ENCODE data around the gene RBMS3. TPM values are rescaled to one million over a fixed set of nuclear protein-coding genes. Genes with fewer than 3 reads are reported as not detected.
"Not testable (repeated sequence)": the region's sequence is repeated elsewhere in the genome, so short reads cannot be mapped to it uniquely, and the experiment has no call there.

Gene RBMS3
- total and polyA plus RNA-seq, 4 donors: 29.1 to 86.7 (median 58.1) TPM

DNA sequence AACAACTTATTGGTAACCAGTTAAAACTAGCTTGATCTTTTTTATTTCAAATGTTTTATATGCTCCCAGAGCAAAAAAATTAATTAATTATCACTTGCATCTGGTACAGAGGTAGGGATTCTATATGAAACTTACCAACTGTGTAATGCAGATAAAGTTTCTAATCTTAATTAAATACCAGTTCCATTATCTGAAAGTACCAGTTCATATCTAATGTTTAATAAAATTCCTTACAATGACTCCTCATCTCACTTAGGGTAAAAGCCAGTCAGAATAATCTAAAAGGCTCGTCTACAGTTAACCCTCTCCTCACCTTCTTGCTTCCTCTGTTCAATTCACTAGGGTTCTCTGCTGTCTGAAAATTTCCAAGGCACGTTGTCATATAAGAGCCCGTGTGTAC is 384.8 kb downstream of the RBMS3 start:
- Histone ChIP-seq H3K27me3 (ENCODE audit: control insufficient read depth, insufficient read depth, low read length) (no peaks in the 10 kb centered on the region), H3K9me3 (ENCODE audit: control insufficient read depth, insufficient read depth, low read length) (no peaks in the 10 kb centered on the region), H3K36me3 (ENCODE audit: control insufficient read depth, insufficient read depth, low read length) (no peaks in the 10 kb centered on the region), H3K4me1 (ENCODE audit: control insufficient read depth, insufficient read depth, low read length) (no peaks in the 10 kb centered on the region), H3K4me3 (ENCODE audit: low read depth, low read length) (no peak overlapping the region), H3K27ac (ENCODE audit: low read depth, low read length) (no peak overlapping the region)
- 67% methylated on average over 3 of the region's 3 CpGs for WGBS (ENCODE audit: insufficient coverage)
- no peak for DNase-seq (ENCODE audit: low read depth in 4 of 6, low spot score in 6 of 6)

DNA sequence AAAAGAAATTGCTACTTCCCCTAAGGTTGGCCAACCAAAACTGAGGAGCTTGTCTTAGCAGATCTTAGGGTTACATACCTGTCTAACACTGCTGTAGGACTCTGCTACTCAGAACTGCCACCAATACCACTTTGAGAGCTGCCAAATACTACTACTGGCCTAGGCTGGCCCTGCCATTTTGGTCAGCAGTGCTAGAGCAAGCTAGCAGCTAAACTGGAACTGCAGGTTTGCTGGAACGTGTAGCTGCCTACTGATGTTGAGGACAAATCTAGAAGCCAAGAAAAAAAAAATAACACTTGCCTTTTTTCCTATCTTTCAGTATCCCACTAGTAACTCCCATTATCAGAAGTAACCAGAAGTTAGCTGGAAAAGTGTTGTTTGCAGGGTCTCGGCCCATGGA is 387.4 kb downstream of the RBMS3 start:
- Histone ChIP-seq H3K4me3 (ENCODE audit: low read depth, low read length) (no peak overlapping the region), H3K9me3 (ENCODE audit: control insufficient read depth, insufficient read depth, low read length) (no peaks in the 10 kb centered on the region), H3K27me3 (ENCODE audit: control insufficient read depth, insufficient read depth, low read length) (no peaks in the 10 kb centered on the region), H3K4me1 (ENCODE audit: control insufficient read depth, insufficient read depth, low read length) (no peaks in the 10 kb centered on the region), H3K27ac (ENCODE audit: low read depth, low read length) (no peak overlapping the region), H3K36me3 (ENCODE audit: control insufficient read depth, insufficient read depth, low read length) (no peaks in the 10 kb centered on the region)
- DNase-seq (ENCODE audit: low read depth in 4 of 6, low spot score in 6 of 6): no peak
- WGBS (ENCODE audit: insufficient coverage): 100% methylated on average over 1 of the region's 2 CpGs

GRCh38 chr3:29668728-29669127 is 387.9 kb downstream of the RBMS3 start:
- no peaks in the 10 kb centered on the region for H3K9me3 ChIP-seq (ENCODE audit: control insufficient read depth, insufficient read depth, low read length)

GRCh38 chr3:29670476-29670875 is 389.6 kb downstream of the RBMS3 start:
- not testable (repeated sequence) for H3K36me3 ChIP-seq (ENCODE audit: control insufficient read depth, insufficient read depth, low read length); H3K4me1 ChIP-seq (ENCODE audit: control insufficient read depth, insufficient read depth, low read length); H3K27ac ChIP-seq (ENCODE audit: low read depth, low read length); H3K9me3 ChIP-seq (ENCODE audit: control insufficient read depth, insufficient read depth, low read length); H3K27me3 ChIP-seq (ENCODE audit: control insufficient read depth, insufficient read depth, low read length); DNase-seq (ENCODE audit: low read depth in 4 of 6, low spot score in 6 of 6); H3K4me3 ChIP-seq (ENCODE audit: low read depth, low read length)
- 96% methylated on average over 7 of the region's 7 CpGs for WGBS (ENCODE audit: insufficient coverage)

More at GRCh38 chr3:29668728-29669127, 387.9 kb downstream of the RBMS3 start:
- Histone ChIP-seq H3K4me1 (ENCODE audit: control insufficient read depth, insufficient read depth, low read length) (no peaks in the 10 kb centered on the region), H3K27ac (ENCODE audit: low read depth, low read length) (no peak overlapping the region), H3K36me3 (ENCODE audit: control insufficient read depth, insufficient read depth, low read length) (no peaks in the 10 kb centered on the region), H3K27me3 (ENCODE audit: control insufficient read depth, insufficient read depth, low read length) (no peaks in the 10 kb centered on the region), H3K4me3 (ENCODE audit: low read depth, low read length) (no peak overlapping the region)
- 78% methylated on average over 1 of the region's 2 CpGs for WGBS (ENCODE audit: insufficient coverage)
- DNase-seq (ENCODE audit: low read depth in 4 of 6, low spot score in 6 of 6): no peak

GRCh38 chr3:29677421-29677820 is 396.6 kb downstream of the RBMS3 start:
- DNase-seq (ENCODE audit: low read depth in 4 of 6, low spot score in 6 of 6): no peak
- no CpG with 5 or more reads among the region's 1 CpG for WGBS (ENCODE audit: insufficient coverage)
- no peak overlapping the region for H3K4me3 ChIP-seq (ENCODE audit: low read depth, low read length)
- H3K27me3 ChIP-seq (ENCODE audit: control insufficient read depth, insufficient read depth, low read length): no peaks in the 10 kb centered on the region
- no peak overlapping the region for H3K27ac ChIP-seq (ENCODE audit: low read depth, low read length)
- H3K9me3 ChIP-seq (ENCODE audit: control insufficient read depth, insufficient read depth, low read length): no peaks in the 10 kb centered on the region
- H3K4me1 ChIP-seq (ENCODE audit: control insufficient read depth, insufficient read depth, low read length): no peaks in the 10 kb centered on the region
- no peaks in the 10 kb centered on the region for H3K36me3 ChIP-seq (ENCODE audit: control insufficient read depth, insufficient read depth, low read length)

DNA sequence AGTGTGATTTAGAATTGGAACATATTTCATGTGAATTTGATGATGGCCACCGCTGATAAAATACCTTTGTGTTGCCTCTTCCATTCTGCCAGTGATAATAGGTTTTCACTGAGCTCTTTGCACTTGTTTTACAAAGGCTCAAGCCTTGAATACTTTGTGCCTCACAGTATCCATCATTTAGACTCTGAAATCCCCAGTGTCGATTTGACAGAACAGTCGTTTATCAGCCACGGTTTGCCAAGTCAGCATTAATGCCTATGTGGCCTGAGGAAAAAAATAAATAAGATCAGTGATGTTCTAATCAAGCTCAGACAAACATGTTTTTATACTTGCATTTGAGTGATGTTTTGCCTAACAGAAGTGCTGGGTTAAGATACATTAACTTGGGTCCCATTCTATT is 399.1 kb downstream of the RBMS3 start:
- H3K36me3 ChIP-seq (ENCODE audit: control insufficient read depth, insufficient read depth, low read length): no peaks in the 10 kb centered on the region
- no peaks in the 10 kb centered on the region for H3K4me1 ChIP-seq (ENCODE audit: control insufficient read depth, insufficient read depth, low read length)
- H3K27me3 ChIP-seq (ENCODE audit: control insufficient read depth, insufficient read depth, low read length): no peaks in the 10 kb centered on the region
- WGBS (ENCODE audit: insufficient coverage): 20% methylated on average over 1 of the region's 4 CpGs
- H3K27ac ChIP-seq (ENCODE audit: low read depth, low read length): no peak overlapping the region
- DNase-seq (ENCODE audit: low read depth in 4 of 6, low spot score in 6 of 6): peak in 2 of 6 donors; percentile 13 to 74
- H3K9me3 ChIP-seq (ENCODE audit: control insufficient read depth, insufficient read depth, low read length): no peaks in the 10 kb centered on the region
- H3K4me3 ChIP-seq (ENCODE audit: low read depth, low read length): no peak overlapping the region

DNA sequence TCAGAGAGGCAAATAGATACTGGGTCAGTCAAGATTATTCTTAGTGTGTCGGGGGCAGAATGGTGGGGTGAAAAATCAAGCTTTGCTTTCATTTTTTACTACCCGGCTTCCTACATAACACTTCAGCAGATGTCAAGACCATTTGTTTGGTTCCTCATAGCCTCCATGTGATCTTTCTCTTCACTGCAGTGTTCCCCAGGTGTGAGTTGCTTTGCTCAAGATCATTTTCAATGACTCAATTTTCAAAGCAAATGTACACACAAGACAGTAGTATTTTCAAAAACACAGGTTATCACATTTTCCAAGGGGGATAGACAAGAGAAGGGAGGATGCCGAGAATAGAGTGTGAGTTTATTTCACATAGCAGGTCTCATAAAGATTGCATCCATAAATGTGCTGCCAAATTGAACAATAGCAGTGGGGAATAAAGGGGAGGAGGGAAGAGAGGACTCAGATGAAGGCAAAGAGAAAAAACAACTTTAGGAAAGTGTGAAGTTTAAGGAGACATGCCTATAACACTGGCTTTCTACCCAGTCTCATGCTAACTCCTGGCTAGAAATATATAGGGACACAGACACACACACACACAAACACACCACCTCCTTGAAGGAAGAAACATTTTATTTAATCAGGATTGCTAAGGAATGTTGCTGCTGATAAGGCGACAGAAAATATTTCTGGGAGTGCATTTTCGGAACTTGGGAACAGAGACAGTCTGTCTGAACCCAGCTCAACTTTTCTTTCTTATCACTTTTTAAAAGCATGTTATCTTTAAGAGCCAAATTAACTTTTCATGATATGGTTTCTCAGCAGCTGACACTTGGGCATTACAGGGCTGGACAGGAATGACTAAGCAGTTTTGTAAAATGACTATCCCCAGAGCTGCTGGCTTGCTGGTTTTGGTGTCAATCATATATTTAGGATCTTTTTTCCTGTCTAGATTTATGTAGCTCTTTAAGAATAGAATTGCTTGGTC is 402.4 kb downstream of the RBMS3 start:
- Histone ChIP-seq H3K4me3 (ENCODE audit: low read depth, low read length) (no peak overlapping the region), H3K27ac (ENCODE audit: low read depth, low read length) (no peak overlapping the region), H3K27me3 (ENCODE audit: control insufficient read depth, insufficient read depth, low read length) (no peaks in the 10 kb centered on the region), H3K9me3 (ENCODE audit: control insufficient read depth, insufficient read depth, low read length) (no peaks in the 10 kb centered on the region), H3K4me1 (ENCODE audit: control insufficient read depth, insufficient read depth, low read length) (no peaks in the 10 kb centered on the region), H3K36me3 (ENCODE audit: control insufficient read depth, insufficient read depth, low read length) (no peaks in the 10 kb centered on the region)
- DNase-seq (ENCODE audit: low read depth in 4 of 6, low spot score in 6 of 6): no peak
- WGBS (ENCODE audit: insufficient coverage): 57% methylated on average over 1 of the region's 5 CpGs

DNA sequence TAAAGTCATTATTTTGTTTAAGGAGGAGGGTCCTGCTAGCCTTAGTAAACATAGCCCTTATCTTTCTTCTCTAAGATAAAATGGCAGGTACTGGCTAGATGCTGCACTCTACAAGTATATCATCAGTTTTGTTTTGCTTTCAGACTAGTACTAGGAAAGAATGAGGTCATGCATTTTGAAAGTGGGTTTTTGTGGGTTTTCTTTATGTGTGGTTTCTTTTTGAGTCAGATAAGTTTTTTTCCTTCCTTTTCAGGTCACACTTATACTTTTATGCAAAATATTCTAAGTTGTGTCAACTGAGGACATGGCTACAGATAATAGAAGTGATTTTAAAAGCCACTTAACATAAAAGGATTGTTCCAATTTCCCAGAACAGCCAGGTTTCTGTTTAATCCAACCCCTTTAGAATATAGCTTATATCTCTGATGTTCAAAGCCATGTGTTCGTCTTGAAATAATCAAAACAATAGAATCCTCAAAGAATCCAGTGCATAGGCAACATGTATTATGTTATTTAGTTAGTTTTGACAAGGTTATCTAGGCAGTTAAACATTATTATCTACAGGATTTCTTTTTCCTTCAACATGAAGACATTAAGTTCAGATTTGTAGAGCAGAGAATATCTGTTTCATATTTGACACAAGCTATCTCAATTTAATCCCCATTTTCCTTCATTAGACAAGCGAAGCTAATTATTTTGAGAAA is 406.2 kb downstream of the RBMS3 start:
- DNase-seq (ENCODE audit: low read depth in 4 of 6, low spot score in 6 of 6): no peak
- H3K4me1 ChIP-seq (ENCODE audit: control insufficient read depth, insufficient read depth, low read length): no peaks in the 10 kb centered on the region
- H3K27ac ChIP-seq (ENCODE audit: low read depth, low read length): no peak overlapping the region
- H3K9me3 ChIP-seq (ENCODE audit: control insufficient read depth, insufficient read depth, low read length): no peaks in the 10 kb centered on the region
- H3K27me3 ChIP-seq (ENCODE audit: control insufficient read depth, insufficient read depth, low read length): no peaks in the 10 kb centered on the region
- H3K4me3 ChIP-seq (ENCODE audit: low read depth, low read length): no peak overlapping the region
- no CpG with 5 or more reads among the region's 2 CpGs for WGBS (ENCODE audit: insufficient coverage)
- H3K36me3 ChIP-seq (ENCODE audit: control insufficient read depth, insufficient read depth, low read length): no peaks in the 10 kb centered on the region

DNA sequence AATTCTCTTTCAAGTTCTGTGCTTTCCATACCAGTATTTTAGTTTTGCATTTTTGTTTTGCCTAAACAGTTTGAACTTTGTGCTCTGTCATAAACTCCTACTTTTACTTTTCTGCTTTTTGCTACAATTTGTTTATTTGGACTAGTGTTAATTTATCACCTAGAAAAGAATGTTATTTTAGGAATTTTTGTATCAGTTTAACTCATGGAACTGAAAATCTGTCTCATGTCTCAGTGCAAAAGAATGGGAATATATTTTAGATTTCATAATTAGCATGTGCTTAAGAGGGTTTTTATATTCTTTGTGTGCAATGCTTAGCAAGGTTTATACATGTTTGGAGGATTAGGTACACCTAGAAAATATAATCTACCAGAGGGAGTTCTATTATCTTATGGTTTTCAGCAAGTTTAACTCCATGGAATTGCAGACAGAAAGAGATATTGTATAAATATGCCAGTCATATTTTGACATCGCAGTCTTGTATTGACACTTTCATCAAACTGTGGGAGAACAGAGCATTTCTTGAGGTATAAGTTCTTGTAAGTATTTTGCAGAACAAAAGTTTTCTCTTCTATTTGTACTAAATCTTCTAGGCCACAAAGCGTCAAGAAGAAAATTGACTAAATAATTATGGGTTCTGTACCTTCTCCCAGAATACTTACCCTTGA is 409.9 kb downstream of the RBMS3 start:
- H3K27ac ChIP-seq (ENCODE audit: low read depth, low read length): no peak overlapping the region
- H3K36me3 ChIP-seq (ENCODE audit: control insufficient read depth, insufficient read depth, low read length): no peaks in the 10 kb centered on the region
- no CpG with 5 or more reads among the region's 2 CpGs for WGBS (ENCODE audit: insufficient coverage)
- no peaks in the 10 kb centered on the region for H3K4me1 ChIP-seq (ENCODE audit: control insufficient read depth, insufficient read depth, low read length)
- no peaks in the 10 kb centered on the region for H3K9me3 ChIP-seq (ENCODE audit: control insufficient read depth, insufficient read depth, low read length)
- no peak for DNase-seq (ENCODE audit: low read depth in 4 of 6, low spot score in 6 of 6)
- H3K27me3 ChIP-seq (ENCODE audit: control insufficient read depth, insufficient read depth, low read length): no peaks in the 10 kb centered on the region
- H3K4me3 ChIP-seq (ENCODE audit: low read depth, low read length): no peak overlapping the region

All from spinal cord (tissue), 10 donors.